G401 (cell line): ENCODE measurements around the gene PPP2R5C. TPM values are rescaled to one million over a fixed set of nuclear protein-coding genes. Genes with fewer than 3 reads are reported as not detected.
"Not testable (repeated sequence)": the region's sequence is repeated elsewhere in the genome, so short reads cannot be mapped to it uniquely, and the experiment has no call there.

Source experiments
- DNase-seq: peaks from one replicate; pipeline ENCODE4 v3.0.0-alpha.2; 2015; ENCODE audit warnings: low spot score
- in situ Hi-C: cut with HindIII; loops from 2 replicates; pipeline ENCODE4 v1.10.0; 2016; ENCODE audit warnings: low sequenced_read_pairs, mixed read lengths
- total RNA-seq: library from RNA; depleted of rRNA; stranded (reverse); fragments of >200 nt; shearing (Covaris generic); gene quantifications from 2 replicates; pipeline ENCODE4 v1.2.3, GENCODE V29; 2014; rRNA removed

The PPP2R5C gene
- total RNA-seq = 93.7 and 118 TPM in 2 replicates

DNA sequence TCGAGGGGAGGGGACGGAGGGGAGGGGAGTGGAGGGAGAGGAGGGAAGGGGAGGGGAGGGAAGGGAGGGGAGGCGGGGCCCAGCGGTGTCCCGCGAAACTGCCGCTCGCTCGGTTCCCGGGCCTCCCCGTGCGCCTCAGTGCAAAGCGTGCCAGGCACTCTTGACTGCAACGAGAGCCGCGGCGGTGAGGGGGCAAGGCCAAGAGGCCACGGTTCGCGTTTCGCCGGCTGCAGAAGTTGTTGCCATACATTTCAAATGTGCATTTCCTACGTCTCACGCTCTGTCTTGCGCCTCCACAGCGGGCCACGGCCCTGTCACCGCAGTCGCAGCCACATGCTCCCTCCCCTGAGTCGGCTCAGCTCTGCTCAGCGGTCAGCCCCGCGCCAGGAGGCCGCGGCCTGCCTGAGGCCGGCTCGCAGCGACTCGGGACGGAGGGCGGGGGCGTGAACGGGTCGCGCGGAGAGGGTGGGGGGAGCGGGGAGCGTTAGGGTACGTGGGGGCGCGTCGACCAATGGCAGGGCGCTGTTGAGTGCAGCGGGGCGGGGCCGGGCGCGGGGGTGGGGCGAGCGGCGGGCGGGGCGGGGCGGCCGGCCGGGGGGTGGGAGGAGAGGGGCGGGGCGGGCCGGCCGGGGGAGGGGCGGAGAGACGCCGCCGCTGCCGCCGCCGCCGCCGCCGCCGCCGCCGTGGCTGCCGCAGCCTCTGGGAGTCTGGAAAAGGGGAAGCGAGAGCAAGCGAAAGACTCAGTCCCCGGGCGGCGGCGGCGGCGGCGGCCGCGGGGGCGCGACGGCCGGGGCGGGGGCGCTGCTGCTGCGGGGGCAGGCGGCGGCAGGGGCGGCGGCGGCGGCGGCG is at the start of gene PPP2R5C:
Gene PPP2R5C (plus strand): TSS at position 678 of the 849 bp plus-strand sequence. CDS start 185 bp downstream, outside the sequence.
- peak; percentile 92 for DNase-seq
- in situ Hi-C loops = no loop called here

DNA sequence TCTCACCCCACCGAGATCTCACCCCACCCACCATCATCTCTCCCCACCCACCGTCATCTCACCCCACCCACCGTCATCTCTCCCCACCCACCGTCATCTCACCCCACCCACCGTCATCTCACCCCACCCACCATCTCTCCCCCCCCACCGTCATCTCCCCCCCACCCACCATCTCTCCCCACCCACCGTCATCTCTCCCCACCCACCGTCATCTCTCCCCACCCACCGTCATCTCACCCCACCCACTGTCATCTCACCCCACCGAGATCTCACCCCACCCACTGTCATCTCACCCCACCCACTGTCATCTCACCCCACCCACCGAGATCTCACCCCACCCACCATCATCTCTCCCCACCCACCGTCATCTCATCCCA is 49.7 kb upstream of the PPP2R5C start:
- in situ Hi-C loops, DNase-seq: not testable (repeated sequence)

DNA sequence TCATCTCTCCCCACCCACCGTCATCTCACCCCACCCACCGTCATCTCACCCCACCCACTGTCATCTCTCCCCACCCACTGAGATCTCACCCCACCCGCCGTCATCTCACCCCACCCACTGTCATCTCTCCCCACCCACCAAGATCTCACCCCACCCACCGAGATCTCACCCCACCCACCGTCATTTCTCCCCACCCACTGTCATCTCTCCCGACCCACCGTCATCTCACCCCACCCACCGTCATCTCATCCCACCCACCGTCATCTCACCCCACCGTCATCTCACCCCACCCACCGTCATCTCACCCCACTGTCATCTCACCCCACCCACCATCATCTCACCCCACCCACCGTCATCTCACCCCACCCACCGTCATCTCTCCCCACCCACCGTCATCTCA is 49.2 kb upstream of the PPP2R5C start:
- in situ Hi-C loops, DNase-seq: not testable (repeated sequence)

DNA sequence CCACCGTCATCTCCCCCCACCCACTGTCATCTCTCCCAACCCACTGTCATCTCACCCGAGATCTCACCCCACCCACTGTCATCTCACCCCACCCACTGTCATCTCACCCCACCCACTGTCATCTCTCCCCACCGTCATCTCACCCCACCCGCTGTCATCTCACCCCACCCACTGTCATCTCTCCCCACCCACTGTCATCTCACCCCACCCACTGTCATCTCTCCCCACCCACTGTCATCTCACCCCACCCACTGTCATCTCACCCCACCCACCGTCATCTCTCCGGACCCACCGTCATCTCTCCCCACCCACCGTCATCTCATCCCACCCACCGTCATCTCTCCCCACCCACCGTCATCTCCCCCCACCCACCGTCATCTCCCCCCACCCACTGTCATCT is 48.4 kb upstream of the PPP2R5C start:
- DNase-seq, in situ Hi-C loops: not testable (repeated sequence)

DNA sequence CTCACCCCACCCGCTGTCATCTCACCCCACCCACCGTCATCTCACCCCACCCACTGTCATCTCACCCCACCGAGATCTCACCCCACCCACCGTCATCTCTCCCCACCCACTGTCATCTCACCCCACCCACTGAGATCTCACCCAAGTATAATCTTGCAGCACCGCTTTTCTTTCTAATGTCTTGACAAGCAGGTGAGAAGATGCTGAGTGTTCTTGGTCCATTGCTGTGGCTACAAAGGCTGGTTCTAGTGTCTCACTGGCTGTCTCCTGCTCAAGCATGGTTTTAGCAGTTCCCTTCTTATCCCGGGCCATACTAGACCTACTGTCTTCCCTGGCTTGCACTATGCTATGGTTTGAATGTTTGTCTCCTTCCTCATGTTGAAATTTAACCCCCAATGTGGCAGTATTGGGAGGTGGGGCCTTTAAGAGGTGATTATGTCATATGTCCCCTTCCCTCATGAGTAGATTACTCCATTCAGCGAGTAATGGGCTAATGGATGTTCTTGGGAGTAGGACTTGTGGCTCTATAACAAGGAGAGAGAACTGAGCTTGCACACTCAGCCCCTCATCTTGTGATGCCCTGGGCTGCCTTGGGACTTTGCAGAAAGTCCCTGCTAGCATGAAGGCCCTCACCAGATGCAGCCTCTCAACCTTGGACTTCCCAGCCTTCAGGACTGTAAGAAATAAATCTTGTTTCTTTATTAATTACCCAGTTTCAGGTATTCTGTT is 47.7 kb upstream of the PPP2R5C start:
- in situ Hi-C loops = no loop called here
- no peak for DNase-seq

DNA sequence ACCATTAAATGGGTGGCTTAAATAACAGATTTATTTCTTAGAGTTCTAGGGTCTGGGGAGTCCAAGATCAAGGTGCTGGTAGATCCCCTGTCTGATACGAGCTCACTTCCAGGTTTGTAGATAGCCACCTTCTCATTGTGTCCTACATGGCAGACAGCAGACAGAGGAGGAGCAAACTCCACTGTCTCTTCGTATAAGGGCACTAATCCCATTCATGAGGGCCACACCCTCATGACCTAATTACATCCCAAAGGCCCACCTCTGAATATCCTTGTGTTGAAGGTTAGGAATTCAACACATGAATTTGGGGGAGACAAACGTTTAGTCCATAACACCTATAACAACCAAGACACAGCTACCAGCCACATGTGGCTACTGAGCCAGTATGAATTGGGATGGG is 47.1 kb upstream of the PPP2R5C start:
- DNase-seq = no peak
- in situ Hi-C loops = no loop called here

DNA sequence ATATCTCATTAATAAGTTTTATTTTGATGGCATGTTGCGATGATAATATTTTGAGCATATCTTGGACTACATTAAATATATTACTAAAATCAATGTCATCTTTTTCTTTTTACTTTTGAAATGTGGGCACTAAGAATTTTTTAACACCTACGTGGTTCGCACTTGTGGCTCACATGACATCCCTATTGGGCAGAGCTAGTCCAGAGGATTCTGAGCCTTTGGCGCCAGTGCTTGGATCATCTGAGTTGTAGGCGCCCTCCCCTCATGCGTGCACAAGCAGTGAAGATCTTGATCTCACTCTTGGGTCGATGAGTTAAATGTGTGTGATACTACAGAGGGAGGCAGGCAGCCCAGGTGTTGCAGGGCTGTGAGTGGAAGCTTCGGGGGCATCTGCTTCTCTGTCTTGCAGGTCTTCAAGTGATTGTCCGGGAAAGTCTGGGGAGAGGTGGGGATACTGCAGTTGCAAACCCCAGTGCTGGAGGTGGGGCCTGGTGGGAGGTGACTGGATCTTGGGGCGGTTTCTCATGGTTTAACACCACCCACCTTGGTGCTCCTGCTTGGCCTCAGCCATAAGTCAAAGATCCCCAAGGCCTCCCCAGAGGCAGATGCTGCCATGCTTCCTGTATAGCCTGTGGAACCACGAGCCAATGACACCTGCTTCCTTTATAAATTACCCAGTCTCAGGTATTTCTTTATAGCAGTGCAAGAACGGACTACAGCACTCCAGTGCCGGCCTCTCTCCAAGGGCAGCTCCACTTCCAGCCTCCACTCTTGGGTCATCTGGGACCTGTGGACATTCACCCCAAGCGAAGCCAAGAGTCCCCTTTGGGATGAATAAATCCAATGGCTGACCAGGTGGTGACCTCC is 46.1 kb upstream of the PPP2R5C start:
- DNase-seq = no peak
- in situ Hi-C loops = no loop called here

DNA sequence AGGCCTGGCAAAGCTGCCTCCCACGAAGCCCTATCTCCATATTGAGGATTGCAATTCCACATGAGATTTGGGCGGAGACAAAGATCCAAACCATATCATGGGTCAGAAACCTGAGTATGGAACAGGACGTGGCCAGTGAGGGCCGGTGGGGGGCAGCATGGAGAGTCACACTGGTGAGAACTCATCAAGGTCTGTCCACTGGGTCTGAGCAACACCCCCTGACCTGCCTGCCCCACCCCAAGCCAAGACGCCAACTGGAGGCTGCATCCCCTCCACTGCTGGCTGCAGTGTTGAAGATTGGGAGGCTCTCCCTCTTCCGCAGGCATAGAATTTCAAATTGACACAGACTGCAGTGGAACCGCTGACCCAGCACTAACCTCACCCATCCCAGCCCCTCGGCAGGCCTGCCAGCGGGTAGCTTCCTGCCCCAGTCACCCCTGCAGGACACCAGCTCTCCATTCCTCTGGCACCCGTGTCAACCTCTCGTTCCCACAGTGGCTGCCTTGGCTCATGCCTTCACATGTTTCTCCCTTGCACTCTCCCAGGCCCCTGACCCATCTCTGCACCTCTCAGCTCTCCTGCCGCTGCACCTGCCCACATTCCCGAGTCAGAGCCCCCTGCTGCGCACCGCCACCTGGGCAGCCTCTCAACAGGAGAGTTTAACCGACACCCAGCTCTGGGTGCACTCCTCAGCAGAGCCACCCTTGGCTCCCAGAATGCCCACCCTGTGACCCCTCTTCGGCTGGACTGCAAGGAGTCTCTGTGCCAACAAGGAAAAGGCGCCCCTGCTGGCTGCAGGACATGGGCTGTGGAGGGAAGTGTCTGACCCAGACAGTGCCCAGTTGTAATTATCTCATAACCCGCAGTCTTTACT is 45.2 kb upstream of the PPP2R5C start:
- no peak for DNase-seq
- in situ Hi-C loops = no loop called here

DNA sequence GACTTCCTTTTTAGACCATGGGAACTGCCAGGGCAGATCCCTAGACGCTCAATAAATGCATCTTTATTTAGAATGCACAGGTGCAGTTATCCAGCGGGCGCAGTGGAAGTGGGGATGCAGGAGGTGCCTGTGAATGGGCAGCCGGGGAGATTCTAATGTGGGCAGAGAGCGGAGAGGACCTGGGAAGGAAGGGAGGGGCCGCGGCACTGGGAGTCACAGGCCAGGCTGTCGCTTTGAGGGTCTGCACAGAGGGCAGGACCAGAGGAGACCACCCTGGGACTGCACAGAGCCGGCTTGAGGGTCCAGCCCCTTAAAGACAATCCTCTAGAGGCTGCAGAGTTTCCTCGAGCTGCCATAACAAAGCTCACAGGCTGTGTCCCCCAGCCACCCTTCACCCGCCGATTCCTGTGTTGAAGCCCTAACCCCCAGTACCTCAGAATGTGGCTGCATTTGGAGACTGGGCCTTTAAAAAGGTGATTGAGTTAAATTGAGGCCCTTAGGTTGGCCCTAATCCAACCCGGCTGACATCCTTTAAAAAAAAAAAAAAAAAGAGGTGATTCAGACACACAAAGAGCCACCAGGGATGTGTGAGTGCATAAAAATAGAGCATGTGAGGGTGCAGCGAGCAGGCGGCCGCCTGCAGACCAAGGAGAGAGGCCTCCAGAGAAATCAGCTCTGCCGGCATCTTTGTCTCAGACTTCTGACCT is 44.4 kb upstream of the PPP2R5C start:
- in situ Hi-C loops = no loop called here
- DNase-seq = no peak

DNA sequence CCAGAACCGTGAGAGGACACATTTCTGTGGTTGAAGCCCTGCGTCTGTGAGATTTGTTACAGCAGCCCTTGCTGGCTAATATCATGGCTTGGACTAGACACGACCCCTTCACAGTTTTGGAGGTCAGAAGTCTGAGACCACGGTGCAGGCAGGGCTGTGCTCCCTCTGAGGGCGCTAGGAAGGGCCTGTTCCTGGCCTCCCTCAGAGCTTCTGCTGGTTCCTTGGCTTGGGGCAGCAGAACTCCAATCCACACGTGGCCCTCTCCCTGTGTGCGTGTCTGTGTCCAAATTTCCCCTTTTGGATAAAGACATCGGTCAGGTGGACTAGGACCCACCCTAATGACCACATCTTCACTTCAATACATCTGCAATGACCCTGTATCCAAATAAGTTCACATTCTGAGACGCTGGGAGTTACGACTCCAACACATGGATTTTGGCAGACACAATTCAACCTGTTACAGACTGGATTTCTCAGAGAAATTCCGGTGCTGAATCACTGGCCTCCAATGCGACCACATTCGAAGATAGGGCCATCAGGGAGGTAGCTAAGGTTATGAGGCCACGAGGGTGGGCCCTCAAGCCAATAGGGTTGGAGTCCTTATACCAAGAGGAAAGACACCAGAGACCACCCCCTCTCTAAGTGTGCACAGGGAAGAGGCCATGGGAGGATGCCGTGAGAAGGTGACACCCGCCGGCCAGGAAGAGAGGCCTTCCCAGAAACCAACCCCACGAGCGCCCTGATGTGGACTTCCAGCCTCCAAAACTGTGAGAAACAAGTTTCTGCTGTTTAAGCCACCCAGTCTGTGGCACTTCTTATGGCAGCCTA is 43.6 kb upstream of the PPP2R5C start:
- DNase-seq = no peak
- in situ Hi-C loops = no loop called here

DNA sequence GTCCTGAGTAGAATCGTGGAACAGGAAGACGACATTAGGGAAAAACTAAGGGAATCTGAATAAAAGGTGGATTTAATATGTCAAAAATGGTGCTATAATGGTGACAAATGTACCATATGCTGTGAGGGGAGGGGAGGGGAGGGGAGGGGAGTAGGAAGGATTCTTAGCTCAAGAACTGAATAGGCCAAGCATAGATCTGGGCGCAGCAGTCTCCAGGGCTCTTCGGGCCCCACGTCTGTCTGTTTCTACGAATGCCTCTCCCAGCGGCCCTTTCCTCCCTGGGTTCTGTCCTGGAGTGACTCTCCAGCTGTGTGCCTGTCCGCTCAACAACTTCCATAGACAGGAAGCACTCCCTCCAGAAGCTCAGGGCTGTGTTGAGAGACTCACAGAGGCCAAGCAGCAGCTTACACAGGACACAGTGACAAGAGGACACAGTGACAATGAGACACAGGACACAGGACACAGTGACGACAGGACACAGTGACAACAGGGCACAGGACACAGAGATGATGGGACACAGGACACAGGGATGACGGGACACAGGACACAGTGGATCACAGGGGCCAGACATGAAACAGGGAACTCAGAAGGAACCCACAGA is 42.4 kb upstream of the PPP2R5C start:
- in situ Hi-C loops = no loop called here
- no peak for DNase-seq

DNA sequence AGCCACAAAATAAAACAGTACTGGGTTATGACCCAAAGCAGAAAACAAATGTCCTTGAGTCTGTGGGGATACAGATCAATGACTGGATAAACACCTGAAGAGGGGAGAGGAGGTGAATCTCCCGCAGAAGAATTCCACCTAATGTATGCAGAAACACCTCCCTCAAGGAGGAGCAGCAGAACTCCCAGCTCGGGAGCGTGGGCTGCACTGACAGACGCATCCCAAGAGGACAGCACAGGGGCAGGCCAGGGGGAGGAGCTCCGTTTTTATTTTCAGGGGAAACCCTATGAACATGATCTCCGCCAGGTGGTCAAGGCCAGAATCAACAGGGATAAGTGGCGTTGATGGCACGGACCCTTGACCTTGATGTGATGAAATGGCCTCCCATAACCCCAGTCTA is 41.8 kb upstream of the PPP2R5C start:
- in situ Hi-C loops = no loop called here
- no peak for DNase-seq

DNA sequence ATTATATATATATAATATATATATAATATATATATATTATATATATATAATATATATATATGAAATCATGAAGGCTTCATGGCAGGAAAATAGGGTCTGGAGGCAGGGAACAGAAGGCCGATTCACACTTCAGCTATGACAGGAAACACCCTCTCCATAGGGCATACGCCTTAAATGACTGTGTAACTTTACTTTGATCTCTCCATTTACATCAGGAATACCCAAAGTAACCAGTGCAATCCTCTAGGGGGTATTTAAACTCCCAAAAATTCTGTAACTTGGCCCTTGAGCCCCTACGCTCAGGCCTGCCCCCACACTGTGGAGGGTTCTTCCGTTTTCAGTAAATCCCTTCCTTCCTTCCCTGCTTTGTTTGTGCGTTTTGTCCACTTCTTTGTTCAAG is 40.4 kb upstream of the PPP2R5C start:
- no peak for DNase-seq
- in situ Hi-C loops = no loop called here

DNA sequence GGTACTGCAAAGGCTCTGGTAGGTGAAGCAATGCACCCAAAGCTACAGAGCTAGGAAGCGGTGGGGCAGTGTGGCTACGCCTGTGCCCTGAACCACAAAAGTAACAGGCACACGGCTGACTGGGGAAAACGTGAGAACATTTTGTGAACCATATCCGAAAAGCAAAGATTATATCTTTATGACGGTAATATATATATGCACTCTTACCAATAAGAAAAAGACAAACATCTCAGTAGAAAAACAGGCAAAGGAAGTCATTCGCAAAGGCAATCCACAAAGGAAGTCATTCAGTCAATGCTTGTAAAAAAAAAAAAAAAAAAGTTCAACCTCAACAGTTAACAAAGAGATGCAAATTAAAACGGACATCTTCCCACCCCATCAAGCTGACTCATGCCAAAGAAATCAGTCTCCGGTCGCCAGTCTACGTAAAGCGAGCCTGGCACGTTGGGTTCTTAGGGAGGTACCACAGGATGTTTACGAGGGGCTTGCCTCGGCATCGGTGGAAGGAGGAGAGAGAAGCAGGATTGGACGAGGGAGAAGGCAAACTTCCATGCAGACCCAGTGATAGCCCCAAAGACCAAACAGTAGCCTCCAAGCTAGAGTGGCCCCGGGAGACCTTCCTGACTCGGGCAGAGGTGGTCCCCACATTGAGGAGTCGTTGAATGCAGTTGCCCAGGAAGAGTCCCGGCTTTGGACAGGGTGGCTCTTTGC is 39.4 kb upstream of the PPP2R5C start:
- no peak for DNase-seq
- in situ Hi-C loops = no loop called here

DNA sequence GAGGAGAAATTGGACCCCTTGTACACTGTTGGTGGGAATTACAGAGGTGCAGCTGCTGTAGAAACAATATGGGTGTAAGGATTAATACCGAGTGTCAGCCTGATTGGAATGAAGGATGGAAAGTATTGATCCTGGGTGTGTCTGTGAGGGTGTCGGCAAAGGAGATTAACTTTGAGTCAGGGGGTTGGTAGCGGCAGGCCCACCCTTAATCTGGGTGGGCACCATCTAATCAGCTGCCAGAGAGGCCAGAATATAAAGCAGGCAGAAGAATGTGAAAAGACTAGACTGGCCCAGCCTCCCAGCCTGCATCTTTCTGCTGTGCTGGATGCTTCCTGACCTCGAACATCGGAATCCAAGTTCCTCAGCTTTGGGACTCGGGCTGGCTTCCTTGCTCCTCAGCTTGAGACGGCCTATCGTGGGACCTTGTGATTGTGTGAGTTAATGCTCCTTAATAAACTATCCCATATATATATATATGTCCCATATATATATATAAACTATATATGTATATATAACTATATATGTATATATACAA is 38.4 kb upstream of the PPP2R5C start:
- no peak for DNase-seq
- in situ Hi-C loops = no loop called here

DNA sequence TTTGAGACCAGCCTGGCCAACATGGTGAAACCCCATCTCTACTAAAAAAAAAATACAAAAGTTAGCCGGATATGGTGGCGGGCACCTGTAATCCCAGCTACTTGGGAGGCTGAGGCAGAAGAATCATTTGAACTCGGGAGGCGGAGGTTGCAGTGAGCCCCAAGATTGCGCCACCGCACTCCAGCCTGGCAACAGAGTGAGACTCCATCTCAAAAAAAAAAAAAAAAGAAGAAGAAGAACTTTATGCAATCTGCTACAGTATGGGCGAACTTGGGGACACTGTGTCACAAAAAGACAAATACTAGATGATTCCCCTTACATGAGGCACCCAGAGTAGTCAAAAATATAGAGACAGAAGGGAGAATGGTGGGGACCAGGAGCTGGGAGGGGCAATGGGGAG is 35.9 kb upstream of the PPP2R5C start:
- in situ Hi-C loops, DNase-seq: not testable (repeated sequence)
